NK-92 treated with Interleukin-12 subunit alpha and Interleukin-12 subunit beta, amount 100 ng/mL, for 24 hours (cell line): ENCODE measurements around the gene POLR3F.
"Not testable (repeated sequence)": the region's sequence is repeated elsewhere in the genome, so short reads cannot be mapped to it uniquely, and the experiment has no call there.

Experiments used
- DNase-seq: peaks from one replicate; lab custom pipeline; 2025; lab: John Stamatoyannopoulos, UW

Gene POLR3F

DNA sequence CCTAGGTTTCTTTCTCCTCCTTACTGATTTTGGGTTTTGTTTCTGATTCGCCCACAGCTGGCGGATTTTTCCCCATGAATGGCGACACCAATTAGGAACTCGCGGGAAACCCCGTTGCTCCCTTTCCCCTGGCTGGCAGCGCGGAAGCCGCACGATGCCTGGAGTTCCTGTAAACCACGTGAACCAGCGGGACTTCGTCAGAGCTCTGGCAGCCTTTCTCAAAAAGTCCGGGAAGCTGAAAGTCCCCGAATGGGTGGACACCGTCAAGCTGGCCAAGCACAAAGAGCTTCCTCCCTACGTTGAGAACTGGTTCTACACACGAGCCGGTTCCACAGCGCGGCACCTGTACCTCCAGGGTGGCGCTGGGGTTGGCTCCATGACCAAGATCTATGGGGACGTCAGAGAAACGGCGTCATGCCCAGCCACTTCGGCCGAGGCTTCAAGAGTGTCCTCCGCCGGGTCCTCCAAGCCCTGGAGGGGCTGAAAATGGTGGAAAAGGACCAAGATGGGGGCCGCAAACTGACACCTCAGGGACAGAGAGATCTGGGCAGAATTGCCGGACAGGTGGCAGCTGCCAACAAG, 37.4 kb downstream of the POLR3F start:
- DNase-seq = no peak

DNA sequence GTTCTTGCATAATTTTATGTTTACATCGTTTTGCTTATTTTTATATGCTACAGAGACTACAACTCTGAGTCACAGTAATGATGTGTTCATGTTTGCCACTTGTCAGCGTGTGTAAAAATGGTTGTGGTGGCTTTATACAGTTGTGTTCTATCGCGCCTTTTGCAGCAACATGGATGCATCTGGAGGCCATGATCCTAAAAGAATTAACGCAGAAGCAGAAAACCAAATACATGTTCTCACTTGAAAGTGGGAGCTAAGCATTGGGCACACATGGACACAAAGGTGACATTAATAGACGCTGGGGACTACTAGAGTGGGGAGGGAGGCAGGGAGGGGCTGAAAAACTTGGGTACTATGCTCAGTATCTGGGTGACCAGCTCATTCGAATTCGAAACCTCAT, 39.6 kb downstream of the POLR3F start:
- no peak for DNase-seq

DNA sequence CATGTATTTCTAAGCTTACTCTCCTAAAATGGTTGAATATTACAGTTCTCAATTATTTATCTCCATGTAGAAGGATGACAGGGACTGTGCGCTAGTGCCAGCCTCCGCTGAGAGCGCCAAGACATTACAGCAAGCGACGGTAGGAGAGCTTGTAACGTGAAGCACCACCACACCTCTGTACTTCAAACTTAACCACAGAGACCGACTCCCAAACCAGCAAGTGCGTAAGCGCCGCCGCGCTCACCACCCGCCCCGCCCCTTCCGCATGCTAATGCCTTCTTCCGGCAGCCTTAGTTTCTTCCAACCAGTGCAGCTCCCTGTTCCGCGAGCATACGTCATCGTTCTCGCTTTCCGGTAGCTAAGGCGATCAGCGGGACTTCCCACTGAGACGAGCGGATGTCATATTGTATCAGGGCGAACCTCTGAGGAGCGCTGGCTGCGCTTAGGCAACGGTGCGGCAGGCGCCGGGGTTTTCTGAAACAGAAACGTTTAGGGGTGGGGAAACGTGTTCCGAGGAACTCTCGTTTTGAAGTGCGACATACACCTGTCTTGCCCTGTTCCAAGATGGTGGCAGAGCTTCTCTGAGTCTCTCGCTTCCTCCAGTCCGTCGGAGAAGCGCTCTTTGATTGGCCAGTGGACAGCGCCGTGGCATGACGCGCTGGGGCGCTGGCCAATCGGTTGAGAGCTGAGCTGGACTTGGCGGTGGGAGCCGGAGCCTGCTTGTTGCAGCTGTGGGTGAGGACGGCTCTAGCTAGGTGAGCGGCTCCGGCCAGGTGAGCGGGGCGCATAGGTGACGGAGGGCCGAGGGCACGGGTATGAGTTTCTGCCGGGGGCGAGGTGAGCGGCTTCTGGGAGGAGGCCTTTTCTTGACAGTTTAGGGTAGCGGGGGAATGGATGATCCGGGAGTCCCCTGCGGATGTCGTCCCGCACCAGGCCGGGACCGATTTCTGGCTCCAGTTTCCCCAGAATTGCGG, 40.3 kb downstream of the POLR3F start, which contains the start of gene SEC23B:
SEC23B (plus strand) TSS at position 723 of the 974 bp plus-strand sequence. CDS start 2,896 bp downstream, outside the sequence.
- DNase-seq = peak; percentile 95

DNA sequence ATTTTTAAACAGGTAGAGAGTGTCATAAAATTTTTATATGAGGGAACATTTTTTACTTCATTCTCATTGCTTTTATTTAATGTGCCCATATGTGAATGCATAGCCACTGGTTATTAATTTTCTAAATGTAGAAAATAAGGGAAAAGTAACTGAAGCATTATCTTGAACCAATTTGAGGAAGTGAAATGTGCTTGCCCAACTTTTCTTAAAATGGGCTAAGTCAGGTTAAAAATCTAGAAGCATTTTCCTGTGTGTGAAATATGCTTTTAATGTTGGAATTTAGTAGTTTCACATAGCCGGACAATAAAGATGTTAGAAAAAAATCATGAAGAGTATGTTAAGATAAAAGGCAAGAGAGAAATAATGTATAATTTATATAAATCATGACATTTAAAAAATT, 44.4 kb downstream of the POLR3F start:
- DNase-seq = no peak

DNA sequence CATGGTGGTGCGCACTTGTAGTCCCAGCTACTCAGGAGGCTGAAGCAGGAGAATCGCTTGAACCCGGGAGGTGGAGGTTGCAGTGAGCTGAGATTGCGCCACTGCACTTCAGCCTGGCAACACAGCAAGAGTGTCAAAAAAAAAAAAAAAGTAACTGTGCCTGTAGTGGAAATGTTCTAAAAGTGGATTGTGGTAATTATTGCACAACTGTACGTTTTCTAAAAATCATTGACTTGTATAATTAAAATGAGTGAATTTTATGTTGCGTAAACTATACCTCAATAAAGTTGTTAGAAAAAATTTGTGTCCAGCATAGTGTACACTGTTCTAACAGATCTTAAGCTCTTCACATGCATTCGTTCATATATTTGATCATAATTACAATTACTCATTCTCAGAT, 46.0 kb downstream of the POLR3F start:
- peak; percentile 21 for DNase-seq

DNA sequence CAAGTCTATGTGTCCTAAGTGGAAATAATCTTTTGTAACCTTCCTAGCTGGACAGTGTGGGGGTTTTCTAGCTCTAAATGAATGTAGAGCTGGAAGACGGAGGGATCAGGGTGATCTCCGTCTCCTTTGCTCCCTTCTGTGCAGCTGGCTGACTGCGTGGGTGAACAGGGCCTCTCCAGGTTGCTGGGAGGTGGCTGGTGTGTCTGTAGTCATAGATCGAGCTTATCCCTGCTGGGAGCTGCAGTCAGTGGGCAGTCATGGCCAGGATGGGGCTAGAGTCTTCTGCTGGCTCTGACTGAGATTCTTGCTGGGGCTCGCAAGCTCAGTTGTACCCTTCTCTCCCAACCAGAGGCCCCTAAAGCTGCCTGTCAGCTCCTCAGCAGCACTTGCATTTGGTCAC, 46.9 kb downstream of the POLR3F start:
- DNase-seq = no peak

DNA sequence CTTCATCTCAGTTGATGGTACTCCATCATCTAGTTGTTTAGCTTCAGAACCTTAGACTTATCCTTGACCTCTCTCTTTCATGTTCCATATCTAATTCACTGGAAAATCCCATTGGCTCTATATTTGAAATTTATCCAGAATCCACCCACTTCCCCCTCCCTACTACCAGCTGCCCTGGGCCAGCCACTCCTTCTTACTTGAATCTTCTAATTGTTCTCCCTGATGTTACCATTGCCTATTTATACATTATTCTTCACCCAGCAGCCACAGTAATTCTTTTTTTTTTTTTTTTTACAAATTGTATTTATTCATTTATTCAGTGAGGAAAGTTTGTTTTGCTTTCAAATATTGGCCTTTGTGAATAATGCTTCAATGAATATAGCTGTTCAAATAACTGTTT, 48.8 kb downstream of the POLR3F start:
- DNase-seq = no peak

DNA sequence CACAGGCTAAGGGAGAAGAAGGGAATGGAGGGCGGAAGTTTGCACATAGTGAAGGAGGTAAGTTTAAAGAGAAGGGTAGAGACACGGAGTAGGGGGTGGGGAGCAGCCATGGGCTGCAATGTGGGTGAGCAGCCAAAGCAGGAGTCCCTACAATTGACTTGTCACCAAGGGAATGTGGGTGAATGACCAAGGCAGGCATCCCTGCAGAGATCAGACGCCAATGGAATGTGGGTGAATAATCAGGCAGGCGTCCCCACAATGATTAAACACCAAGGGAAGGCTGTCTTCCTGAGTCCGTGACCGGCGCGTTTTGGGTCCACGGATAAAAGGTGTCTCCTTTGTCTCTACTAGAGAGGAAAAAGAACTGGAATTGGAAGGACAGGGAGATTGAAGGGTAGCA, 54.9 kb downstream of the POLR3F start:
- DNase-seq = not testable (repeated sequence)

DNA sequence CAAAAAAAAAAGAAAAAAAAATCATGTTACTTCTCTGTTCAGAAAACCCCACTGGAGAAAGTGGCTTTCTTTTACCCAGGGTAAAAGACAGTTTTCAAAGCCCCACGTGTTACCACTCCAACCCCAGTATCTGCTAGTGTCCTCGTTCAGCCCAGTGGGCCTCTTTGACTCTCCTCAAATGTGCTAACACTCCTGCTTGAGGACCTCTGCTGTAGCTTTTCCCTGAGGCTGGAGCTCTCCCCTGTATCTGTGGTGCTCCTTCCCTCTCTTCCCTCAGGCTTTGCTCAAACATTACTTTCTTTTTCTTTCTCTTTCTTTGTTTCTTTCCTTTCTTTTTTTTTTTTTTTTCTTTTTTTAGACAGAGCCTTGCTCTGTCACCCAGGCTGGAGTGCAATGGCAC, 55.9 kb downstream of the POLR3F start:
- DNase-seq = no peak

DNA sequence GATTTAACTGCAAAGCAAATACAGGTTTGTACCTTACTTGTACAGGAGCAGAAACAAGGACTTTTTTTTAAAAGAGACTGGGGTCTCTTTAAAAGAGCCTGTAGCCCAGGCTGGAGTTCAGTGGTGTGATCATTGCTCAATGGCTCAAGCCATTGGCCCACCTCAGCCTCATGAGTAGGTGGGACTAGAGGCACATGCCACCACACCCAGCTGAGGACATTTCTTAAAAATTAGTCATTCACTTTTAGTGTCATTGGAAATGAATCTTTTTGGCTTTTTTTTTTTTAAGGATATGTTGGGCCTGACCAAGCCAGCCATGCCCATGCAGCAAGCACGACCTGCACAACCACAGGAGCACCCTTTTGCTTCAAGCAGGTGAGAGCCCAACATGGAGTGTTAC, 57.5 kb downstream of the POLR3F start:
- DNase-seq = no peak

DNA sequence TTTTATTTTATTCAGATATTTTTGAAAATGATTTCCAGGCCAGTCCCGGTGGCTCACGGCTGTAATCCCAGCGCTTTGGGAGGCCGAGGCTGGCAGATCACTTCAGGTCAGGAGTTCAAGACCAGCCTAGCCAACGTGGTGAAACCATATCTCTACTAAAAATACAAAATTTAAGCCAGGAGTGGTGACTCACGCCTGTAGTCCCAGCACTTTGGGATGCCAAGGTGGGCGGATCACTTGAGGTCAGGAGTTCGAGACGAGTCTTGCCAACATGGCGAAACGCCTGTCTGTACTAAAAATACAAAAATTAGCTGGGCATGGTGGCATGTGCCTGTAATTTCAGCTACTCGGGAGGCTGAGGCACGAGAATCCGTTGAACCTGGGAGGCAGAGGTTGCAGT, 59.6 kb downstream of the POLR3F start:
- not testable (repeated sequence) for DNase-seq

DNA sequence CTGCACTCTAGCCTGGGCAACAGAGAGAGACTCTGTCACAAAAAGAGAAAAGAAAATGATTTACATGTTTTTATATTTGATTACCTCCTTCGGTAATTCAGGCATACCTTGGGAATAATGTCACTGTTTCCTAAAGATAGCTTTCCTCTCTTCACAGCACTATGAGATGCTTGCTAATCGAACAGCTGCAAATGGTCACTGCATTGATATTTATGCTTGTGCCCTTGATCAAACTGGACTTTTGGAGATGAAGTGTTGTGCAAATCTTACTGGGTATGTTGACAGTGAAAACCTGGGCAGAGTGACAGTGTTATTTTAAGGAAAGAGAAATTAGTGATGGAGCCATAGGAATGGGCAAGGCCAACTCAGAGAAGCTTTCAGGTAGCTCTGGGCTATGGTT, 60.1 kb downstream of the POLR3F start:
- DNase-seq = no peak

DNA sequence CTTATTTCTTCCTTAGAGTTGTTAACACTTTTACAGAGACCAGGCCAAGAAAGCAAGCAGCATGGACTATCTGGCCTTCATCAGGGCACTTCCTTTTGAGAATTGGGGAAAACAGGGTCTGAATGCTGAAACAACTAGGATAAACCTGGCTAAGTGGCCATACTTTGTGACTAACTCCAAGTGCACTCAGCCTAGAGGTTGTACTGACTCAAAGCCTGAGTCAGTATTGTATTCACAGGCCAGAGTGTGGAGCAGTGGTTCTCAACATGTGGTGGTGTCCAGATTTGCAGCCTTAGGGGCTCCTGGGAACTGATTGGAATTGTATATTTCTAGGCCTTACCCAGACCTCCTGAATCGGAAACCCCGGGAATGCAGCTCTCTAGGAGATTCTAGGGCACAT, 60.6 kb downstream of the POLR3F start:
- DNase-seq = no peak

DNA sequence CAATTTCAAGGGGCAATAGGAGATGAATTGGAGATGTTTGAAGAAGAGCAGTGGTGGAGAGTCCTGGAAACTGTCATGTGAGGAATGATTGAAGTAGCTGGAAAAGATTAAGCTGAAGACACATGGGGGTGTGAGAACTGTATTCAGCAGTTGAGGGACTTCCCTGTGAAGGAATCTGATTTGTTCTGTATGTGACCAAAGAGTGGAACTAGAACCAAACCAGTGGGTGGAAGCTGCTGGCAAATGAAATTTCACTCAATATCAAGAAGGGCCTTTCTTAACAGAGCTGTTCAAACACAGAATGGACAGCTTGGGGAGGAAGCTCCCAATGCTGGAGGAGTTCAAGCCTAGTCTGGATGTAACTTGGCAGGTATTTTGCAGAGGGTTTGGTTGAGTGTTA, 61.9 kb downstream of the POLR3F start:
- no peak for DNase-seq

DNA sequence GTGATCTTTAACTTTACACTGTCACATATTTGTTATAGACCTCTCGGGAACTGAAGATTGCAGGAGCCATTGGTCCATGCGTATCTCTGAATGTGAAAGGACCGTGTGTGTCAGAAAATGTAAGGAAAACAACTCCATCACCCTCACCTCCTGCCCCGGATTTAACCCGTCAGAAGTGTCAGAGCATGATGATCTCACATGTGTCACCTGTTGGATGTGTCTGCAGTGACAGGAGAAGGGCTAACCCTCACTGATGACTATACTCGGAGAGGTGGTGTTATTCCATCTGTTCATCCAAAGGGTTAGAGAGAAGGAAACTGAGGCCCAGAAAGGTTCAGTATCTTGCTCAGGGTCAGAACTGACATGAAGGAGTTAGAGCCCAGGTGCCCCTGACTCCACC, 65.4 kb downstream of the POLR3F start:
- DNase-seq = no peak

DNA sequence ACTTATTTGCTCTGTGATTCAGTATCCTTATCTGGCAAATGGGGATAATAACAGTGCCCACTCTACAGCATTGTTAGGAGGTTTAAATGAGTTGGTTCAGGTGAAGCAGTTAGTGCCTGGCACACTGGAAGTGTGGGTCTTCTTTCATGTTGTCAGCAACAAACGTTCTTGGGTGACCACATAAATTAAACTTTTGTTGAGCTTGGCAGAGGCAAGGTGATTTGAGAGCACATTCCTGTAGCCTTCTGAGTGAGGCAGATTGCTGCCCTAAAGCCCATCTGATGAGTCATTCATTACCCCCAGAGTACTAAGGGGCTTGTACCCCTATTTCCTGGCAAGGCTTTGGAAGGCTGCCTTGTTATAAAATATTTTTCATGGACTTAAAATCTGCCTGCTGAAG, 66.3 kb downstream of the POLR3F start:
- DNase-seq = no peak

DNA sequence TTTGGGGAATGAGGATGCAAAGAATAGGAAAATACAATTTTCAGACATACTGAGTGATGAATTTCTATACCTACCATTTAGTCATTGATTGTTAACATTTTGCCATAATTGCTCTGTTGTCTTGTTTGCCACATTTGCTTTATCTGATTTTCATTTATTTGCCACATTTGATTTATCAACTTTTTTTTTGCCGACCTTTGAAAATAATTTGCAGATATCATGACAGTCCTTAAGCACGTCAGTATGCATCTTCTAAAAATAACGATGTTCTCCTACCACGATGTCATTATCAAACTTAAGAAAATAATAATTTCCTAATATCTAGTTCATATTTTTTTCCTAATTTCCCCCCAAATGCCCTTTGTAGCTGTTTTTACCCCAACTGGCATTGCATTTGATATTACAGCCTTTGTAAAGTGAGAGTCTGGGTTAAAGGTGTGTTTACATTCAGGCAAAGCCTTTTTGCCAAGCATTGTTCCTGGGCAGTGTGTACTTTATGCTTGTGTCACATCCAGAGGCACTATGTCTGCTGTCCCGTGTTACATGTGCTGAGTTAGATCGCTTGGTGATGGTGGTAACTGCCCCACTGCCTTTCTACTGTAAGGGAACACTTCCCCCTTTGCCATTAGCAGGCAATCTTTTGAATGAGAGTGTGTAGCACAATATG, 66.9 kb downstream of the POLR3F start:
- DNase-seq = no peak
